ENCODE results near the gene ZNF555. TPM values are rescaled to one million over a fixed set of nuclear protein-coding genes. Genes with fewer than 3 reads are reported as not detected.

ZNF555 gene
- total RNA-seq, 6 experiments from 2014 or later = 0.87 to 2.6 (median 2.1) TPM

DNA sequence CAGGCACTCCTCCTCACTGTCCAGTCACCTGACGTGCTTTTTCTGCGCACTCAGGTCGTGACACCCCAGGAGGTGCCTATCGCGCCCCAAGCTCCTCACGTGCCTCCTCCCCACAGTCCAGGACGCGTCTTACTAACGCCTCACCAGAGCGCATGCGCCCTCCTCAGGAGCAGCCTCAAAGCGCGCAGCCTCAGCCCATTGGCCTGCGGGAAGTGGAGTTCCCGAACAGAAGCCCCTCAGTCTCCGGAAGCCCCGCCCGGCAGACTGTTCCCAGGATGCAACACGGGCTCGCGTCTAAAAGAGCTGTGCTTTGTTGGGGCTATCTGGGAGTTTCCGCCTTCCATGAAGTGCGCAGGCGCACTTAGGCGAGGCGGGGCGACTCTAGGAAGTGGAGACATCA lies 17.6 kb downstream of the ZNF555 start:
- intact Hi-C loops (cut with DNase I) = no loop called here
- ATAC-seq = no peak
- no peak for DNase-seq
- H3K4me1 ChIP-seq = no peaks in the 10 kb centered on the region
- no peaks in the 10 kb centered on the region for H3K36me3 ChIP-seq
- WGBS (ENCODE audit: insufficient coverage, low coverage, low lambda C conversion rate, missing lambda C conversion rate) = 86% methylated on average over 8 of the region's 27 CpGs
- TF ChIP-seq POLR2A (IDR thresholded peaks at IDR 0.05) = no peak
- TF ChIP-seq, protein P1, sequence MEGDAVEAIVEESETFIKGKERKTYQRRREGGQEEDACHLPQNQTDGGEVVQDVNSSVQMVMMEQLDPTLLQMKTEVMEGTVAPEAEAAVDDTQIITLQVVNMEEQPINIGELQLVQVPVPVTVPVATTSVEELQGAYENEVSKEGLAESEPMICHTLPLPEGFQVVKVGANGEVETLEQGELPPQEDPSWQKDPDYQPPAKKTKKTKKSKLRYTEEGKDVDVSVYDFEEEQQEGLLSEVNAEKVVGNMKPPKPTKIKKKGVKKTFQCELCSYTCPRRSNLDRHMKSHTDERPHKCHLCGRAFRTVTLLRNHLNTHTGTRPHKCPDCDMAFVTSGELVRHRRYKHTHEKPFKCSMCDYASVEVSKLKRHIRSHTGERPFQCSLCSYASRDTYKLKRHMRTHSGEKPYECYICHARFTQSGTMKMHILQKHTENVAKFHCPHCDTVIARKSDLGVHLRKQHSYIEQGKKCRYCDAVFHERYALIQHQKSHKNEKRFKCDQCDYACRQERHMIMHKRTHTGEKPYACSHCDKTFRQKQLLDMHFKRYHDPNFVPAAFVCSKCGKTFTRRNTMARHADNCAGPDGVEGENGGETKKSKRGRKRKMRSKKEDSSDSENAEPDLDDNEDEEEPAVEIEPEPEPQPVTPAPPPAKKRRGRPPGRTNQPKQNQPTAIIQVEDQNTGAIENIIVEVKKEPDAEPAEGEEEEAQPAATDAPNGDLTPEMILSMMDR (IDR thresholded peaks at IDR 0.05) = no peak
- H3K27ac ChIP-seq = no peak overlapping the region
- no peak overlapping the region for H3K4me3 ChIP-seq
- H3K27me3 ChIP-seq = no peaks in the 10 kb centered on the region
- H3K9me3 ChIP-seq = peaks cover 0 to 26% (median 6%) of the 10 kb centered on the region in 4 donors

DNA sequence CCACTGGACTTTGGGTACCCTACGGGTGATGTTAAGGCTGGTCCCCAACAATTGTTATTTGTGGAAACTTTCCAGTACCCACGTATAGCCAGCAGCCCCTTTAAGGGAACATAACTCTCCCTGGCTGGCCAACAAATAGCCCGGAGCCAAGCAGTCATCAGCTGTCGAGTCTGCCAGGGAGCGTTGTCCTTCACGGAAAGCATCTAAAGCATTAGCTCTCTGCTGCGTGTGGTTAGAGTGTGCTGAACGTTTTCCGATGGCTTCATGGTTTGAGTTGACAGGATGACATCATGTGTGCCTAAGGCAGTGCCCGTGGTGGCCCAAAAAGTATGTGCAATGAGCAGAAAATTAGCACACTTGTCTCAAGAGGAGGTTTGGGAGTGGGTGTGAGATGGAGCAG lies 22.5 kb downstream of the ZNF555 start:
- Histone ChIP-seq H3K27me3 (no peaks in the 10 kb centered on the region), H3K4me3 (no peak overlapping the region), H3K9me3 (no peaks in the 10 kb centered on the region), H3K27ac (no peak overlapping the region), H3K4me1 (no peaks in the 10 kb centered on the region), H3K36me3 (no peaks in the 10 kb centered on the region)
- no peak for ATAC-seq
- intact Hi-C loops (cut with DNase I) = loop anchor here in 1 of 2 donors (10.0 kb wide), 1 partner anchor 209 kb away; no protein-coding TSS in a partner anchor
- no peak for DNase-seq
- WGBS (ENCODE audit: insufficient coverage, low coverage, low lambda C conversion rate, missing lambda C conversion rate) = 51% methylated on average over 6 of the region's 10 CpGs
- TF ChIP-seq POLR2A (IDR thresholded peaks at IDR 0.05) = no peak
- TF ChIP-seq, protein P1 (IDR thresholded peaks at IDR 0.05) = no peak

DNA sequence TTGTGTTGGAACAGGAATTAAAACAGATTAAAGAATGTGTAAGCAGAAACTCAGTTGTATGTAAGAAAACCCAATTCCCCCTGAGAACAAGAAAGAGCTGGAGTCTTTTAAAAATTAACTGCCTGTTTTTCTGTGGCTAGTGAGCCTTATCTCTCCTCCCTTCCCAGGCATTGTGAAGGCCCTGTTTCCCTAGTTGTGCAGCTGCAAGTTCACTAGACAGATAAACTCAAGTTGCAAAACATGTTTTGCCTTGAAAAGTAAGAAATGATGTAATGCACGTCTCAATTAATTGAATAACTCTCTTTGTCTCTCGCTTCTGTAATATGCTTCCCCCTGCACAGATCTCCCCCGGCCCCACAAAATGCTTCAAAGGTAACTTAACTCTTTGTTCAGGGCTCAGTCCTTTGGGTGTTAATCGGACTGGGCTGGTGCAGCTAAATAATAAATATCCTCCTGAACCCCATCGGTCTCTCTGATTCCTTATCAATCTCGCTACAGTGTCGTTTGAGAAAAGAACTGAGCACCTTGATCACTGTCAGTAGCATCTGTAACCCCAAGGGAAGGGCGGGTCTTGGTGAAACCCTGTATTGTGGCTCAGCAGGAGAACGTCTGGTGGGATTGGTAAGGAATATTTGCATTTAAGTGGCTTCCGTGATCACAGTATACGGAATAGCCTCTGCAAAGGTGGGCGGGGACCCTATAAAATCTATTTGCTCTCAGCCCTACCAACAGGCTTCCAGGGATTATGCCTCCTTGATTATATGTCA lies 24.2 kb downstream of the ZNF555 start:
- DNase-seq (no peak), ATAC-seq (no peak)
- no peak overlapping the region for H3K27ac ChIP-seq
- no peaks in the 10 kb centered on the region for H3K27me3 ChIP-seq
- H3K9me3 ChIP-seq = no peaks in the 10 kb centered on the region
- WGBS (ENCODE audit: insufficient coverage, low coverage, low lambda C conversion rate, missing lambda C conversion rate) = 52% methylated on average over 11 of the region's 12 CpGs
- H3K4me3 ChIP-seq = no peak overlapping the region
- TF ChIP-seq, protein P1 (IDR thresholded peaks at IDR 0.05) = no peak
- no peak for TF ChIP-seq POLR2A (IDR thresholded peaks at IDR 0.05)
- no peaks in the 10 kb centered on the region for H3K4me1 ChIP-seq
- intact Hi-C loops (cut with DNase I) = loop anchor here in 1 of 2 donors (10.0 kb wide), 1 partner anchor 211 kb away; no protein-coding TSS in a partner anchor
- no peaks in the 10 kb centered on the region for H3K36me3 ChIP-seq

DNA sequence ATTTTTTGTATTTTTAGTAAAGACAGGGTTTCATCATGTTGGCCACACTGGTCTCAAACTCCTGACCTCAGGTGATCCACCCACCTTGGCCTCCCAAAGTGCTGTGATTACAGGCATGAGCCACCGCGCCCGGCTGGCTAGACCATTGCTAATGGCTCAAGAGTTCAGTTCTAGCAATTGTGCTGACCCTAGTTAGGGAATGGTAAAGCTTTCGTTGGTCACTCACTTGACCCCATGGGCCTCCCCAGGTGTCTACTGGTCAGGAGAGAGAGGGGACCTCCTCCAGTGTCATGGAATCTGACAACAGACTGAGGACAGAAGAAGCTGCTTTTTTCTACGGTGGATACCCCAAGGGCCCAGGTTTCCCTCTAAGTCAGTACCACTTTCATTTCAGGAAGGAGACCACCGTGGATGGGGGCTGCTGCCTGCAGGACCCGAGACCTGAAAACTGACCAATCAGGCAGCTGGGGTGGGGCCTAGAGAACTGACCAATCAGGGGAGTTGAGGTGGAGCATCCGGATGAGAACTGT lies 25.3 kb downstream of the ZNF555 start:
- WGBS (ENCODE audit: insufficient coverage, low coverage, low lambda C conversion rate, missing lambda C conversion rate) = 50% methylated on average over 2 of the region's 8 CpGs
- no peak overlapping the region for H3K4me3 ChIP-seq
- intact Hi-C loops (cut with DNase I) = loop anchor here in 1 of 2 donors (10.0 kb wide), 1 partner anchor 212 kb away; no protein-coding TSS in a partner anchor

More for the DNA sequence above, 25.3 kb downstream of the ZNF555 start:
- TF ChIP-seq POLR2A (IDR thresholded peaks at IDR 0.05) = no peak
- TF ChIP-seq, protein P1 (IDR thresholded peaks at IDR 0.05) = no peak
- H3K27me3 ChIP-seq = no peaks in the 10 kb centered on the region
- H3K27ac ChIP-seq = no peak overlapping the region
- no peaks in the 10 kb centered on the region for H3K4me1 ChIP-seq
- no peak for DNase-seq
- no peaks in the 10 kb centered on the region for H3K36me3 ChIP-seq
- H3K9me3 ChIP-seq = no peaks in the 10 kb centered on the region
- ATAC-seq = no peak
